Neural crest cell (in vitro differentiated cells): ENCODE measurements around the gene LINGO1. TPM values are rescaled to one million over a fixed set of nuclear protein-coding genes. Genes with fewer than 3 reads are reported as not detected.

Experiments used
- DNase-seq: peaks from one replicate; pipeline ENCODE4 v3.0.0; 2021; ENCODE audit warnings: low read depth, mixed read lengths, low spot score
- H3K27ac Mint-ChIP-seq: one replicate; pipeline ENCODE4 v1.8.0; 2021; ENCODE audit warnings: mild to moderate bottlenecking, mixed read lengths; ENCODE audit not compliant: unreplicated experiment
- H3K27me3 Mint-ChIP-seq: 2 replicates; pipeline ENCODE4 v1.8.0; 2021; ENCODE audit warnings: low read depth, mild to moderate bottlenecking, mixed read lengths
- H3K36me3 Mint-ChIP-seq: 2 replicates; pipeline ENCODE4 v1.8.0; 2021; ENCODE audit warnings: low read depth, mild to moderate bottlenecking, mixed read lengths
- H3K4me1 Mint-ChIP-seq: 2 replicates; pipeline ENCODE4 v1.8.0; 2021; ENCODE audit warnings: mixed read lengths
- H3K4me3 Mint-ChIP-seq: one replicate; pipeline ENCODE4 v1.8.0; 2021; ENCODE audit warnings: mild to moderate bottlenecking, mixed read lengths
- H3K9me3 Mint-ChIP-seq: 2 replicates; pipeline ENCODE4 v1.8.0; 2021; ENCODE audit warnings: mixed read lengths
- CTCF ChIP-seq: fragments of 200-600 bp; sonication (generic); conservative IDR thresholded peaks from 2 replicates; pipeline ENCODE4 v1.5.0; 2021; ENCODE audit warnings: antibody characterized with exemption, mild to moderate bottlenecking
- total RNA-seq: library from RNA; stranded (reverse); gene quantifications from 2 replicates; pipeline ENCODE4 v1.2.1, GENCODE V29; 2021

The LINGO1 gene
- total RNA-seq, 1 donor from 2014 or later = 31.0 TPM

GRCh38 chr15:77622934-77623754, 9.6 kb downstream of the LINGO1 start:
- H3K27ac Mint-ChIP-seq = no peak overlapping the region
- no peaks in the 10 kb centered on the region for H3K27me3 Mint-ChIP-seq

DNA sequence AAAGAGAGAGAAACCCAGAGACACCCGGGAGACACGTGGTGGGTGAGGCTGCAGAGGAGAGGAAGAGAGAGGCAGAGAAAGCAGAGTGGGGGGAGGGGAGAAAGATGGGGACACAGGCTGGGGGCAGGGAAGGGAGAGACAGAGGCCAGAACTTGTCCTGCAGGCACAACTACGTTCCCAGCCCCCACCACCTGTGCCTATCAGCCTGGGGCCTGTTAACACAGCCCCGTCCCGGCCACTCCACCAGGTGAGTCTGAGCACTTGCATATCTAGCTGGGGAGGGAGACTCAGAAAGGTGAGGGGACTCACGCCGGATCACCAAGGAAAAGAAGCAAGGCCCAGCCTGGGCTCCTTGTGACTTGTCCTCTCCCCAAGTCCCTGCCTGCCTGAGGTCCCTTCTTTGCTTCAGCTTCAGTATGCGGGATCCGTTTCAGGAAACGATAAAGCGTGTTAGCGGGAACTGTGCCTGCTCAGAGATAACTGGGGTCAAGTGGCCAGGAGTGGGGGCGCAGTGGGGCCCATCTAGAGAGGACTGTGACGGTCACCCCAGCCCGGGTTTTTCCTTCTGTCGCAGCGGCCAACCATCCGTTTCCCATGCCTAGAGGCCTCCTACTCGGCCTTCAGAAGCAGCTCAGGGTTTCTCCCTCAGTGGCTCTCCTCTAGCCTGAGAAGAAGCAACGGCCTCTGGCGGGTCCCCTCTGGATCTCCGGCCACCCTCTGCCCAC, 10.3 kb downstream of the LINGO1 start:
- no peaks in the 10 kb centered on the region for H3K9me3 Mint-ChIP-seq
- H3K27me3 Mint-ChIP-seq = no peaks in the 10 kb centered on the region
- H3K36me3 Mint-ChIP-seq = peaks cover 4% of the 10 kb centered on the region
- no peak for DNase-seq
- no peak for TF ChIP-seq CTCF
- peaks cover 28% of the 10 kb centered on the region for H3K4me1 Mint-ChIP-seq
- H3K27ac Mint-ChIP-seq = peak overlapping the region; percentile 62
- H3K4me3 Mint-ChIP-seq = no peak overlapping the region

More at GRCh38 chr15:77622934-77623754, 9.6 kb downstream of the LINGO1 start:
- Mint-ChIP-seq H3K9me3 (no peaks in the 10 kb centered on the region), H3K4me1 (peaks cover 34% of the 10 kb centered on the region), H3K4me3 (no peak overlapping the region), H3K36me3 (peaks cover 4% of the 10 kb centered on the region)
- no peak for DNase-seq
- TF ChIP-seq CTCF = no peak

- Mint-ChIP-seq H3K4me1 (peaks cover 28% of the 10 kb centered on the region), H3K36me3 (peaks cover 4% of the 10 kb centered on the region), H3K4me3 (no peak overlapping the region), H3K9me3 (no peaks in the 10 kb centered on the region), H3K27me3 (no peaks in the 10 kb centered on the region), H3K27ac (no peak overlapping the region)
- no peak for TF ChIP-seq CTCF
- DNase-seq = no peak
Observed at GRCh38 chr15:77621847-77622208, 10.9 kb downstream of the LINGO1 start.

DNA sequence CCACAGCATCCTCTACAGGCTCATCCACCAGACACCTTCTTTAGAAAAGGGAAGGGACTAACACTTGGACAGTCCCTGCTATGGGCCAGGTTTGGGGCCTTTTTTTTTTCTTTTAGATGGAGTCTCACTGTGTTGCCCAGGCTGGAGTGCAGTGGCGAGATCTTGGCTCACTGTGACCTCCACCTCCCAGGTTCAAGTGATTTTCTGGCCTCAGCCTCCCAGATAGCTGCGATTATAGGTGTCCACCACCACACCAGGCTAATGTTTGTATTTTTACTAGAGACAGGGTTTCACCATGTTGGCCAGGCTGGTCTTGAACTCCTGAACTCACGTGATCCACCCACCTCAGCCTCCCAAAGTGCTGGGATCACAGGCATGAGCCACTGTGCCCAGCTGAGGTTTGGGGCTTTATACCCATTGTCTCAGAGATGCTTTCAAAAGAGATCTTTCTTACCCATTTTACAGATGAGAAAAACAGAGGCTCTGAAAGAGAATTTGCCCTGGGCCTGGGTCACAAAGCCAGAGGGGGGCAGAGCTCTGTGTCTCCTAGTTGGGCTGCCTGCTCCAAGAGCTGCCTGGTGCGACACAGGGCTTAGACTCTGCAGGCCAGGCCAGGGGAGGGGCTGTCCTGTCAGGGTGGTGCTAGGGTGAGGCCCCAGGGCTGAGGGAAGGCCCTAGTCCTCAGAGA, 11.6 kb downstream of the LINGO1 start:
- Mint-ChIP-seq H3K27ac (no peak overlapping the region), H3K36me3 (peaks cover 4% of the 10 kb centered on the region), H3K4me1 (peaks cover 32% of the 10 kb centered on the region), H3K4me3 (no peak overlapping the region), H3K9me3 (no peaks in the 10 kb centered on the region), H3K27me3 (no peaks in the 10 kb centered on the region)
- no peak for DNase-seq
- no peak for TF ChIP-seq CTCF

GRCh38 chr15:77620297-77620696, 12.4 kb downstream of the LINGO1 start:
- TF ChIP-seq CTCF = no peak
- H3K4me3 Mint-ChIP-seq = no peak overlapping the region
- H3K4me1 Mint-ChIP-seq = peaks cover 32% of the 10 kb centered on the region
- H3K27ac Mint-ChIP-seq = no peak overlapping the region
- peaks cover 4% of the 10 kb centered on the region for H3K36me3 Mint-ChIP-seq
- no peak for DNase-seq
- no peaks in the 10 kb centered on the region for H3K9me3 Mint-ChIP-seq
- no peaks in the 10 kb centered on the region for H3K27me3 Mint-ChIP-seq
